ENCODE data around the gene RAB8B.

RAB8B gene

DNA sequence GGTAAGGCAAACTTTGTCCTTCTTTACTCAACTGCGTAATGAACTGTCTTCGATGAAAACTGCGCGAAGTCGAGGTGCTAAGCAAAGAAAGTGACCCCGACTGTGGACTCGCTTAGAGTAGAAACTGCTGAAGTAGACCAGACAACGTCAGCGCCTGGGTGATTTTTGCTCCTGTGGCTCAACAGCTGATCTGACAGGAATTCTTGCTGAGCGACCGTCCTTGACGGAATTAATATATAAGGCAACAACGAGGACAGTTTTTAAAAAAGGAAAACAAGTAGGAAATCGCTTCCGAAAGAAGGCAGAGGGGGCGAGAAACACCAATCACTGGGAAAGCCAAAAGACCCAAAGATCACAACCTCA lies 32.7 kb upstream of the RAB8B start:
- TF ChIP-seq CTCF (IDR thresholded peaks at IDR 0.05): no peak

DNA sequence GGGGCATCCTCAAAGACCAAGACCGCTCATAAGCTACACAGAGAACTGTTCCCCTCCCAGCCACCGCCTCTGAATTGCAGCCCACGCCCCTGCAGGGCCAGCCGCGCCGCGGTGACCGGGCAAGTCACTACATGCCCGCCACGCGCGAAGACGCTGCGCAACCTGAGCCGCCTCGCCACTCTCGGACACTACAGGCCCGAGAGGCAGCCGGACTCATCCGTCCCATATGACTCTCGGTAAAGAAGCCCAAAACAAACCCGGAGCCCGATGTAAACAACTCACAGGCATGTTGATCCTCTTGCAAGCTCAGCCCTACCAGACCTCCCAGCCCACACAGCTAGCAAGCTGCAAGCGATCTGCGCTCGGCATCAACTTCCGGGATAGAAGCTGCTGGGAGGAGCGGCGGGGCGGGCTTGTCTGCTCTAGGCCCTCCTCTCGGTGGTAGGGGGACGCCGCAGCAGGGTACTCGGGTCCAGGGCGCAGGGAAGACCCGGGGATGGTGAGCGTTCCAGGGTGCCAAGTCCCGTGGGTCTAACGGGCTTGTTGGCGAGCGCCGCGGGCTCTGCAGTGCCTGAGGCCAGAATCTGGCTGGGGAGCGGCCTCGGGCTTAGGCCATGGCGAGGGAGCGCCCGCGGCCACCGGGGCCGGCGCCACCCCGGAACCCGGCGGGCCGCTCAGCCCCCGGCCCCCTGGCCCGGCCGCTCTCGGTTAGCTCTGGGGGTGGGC lies 32.1 kb upstream of the RAB8B start, which contains the start of gene RPS27L:
Gene RPS27L, minus strand, starts transcription at position 360 of the 726 bp plus-strand sequence. Its CDS starts 72 bp downstream, at position 288.
- no peak for TF ChIP-seq CTCF (IDR thresholded peaks at IDR 0.05)

DNA sequence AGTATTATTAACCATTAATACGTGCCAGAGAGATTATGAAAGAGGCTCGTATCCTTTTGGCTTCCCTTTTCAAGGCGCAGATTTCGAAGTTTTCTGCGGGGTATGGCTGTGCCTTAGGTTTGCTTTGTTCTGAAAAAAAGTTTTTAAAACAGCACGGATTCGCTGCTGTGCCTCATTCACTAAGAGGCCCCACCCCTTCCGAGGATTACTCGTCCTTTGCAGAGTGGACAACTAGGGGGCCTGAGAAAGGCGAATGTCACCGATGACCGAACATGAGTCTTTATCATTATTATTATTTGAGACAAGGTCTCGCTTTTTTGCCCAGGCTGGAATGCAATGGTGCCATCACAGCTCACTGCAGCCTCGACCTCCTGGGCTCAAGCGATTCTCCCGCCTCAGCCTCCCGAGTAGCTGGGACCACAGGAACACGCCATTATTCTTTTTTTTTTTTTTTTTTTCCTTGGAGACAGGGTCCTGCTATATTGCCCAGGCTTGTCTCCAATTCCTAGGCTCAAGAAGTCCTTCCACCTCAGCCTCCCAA lies 31.4 kb upstream of the RAB8B start:
- no peak for TF ChIP-seq CTCF (IDR thresholded peaks at IDR 0.05)

GRCh38 chr15:63160638-63161037 lies 28.8 kb upstream of the RAB8B start:
- no peak for TF ChIP-seq CTCF (IDR thresholded peaks at IDR 0.05)

GRCh38 chr15:63163217-63163616 lies 26.2 kb upstream of the RAB8B start:
- no peak for TF ChIP-seq CTCF (IDR thresholded peaks at IDR 0.05)

- no peak for TF ChIP-seq CTCF (IDR thresholded peaks at IDR 0.05)
Measured at GRCh38 chr15:63165166-63165859, 24.1 kb upstream of the RAB8B start.

DNA sequence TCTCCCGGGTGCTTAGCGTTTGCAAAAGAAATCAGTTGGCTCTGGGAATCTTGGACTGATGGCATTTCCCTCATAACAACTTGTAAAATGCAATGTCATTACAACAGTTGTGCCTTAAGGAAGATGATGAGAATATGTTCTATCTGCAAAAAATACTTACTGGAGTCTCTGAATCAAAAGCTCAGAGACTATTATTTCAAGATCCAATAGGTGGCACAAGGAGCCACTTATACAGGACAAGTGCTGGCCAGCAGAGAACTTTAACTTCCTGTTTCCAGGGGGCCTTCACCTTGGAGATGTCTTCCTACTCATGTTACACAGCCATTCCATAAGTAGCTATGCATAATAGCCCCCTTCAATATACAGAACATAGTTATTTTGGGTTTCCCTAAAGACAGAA lies 23.2 kb upstream of the RAB8B start:
- TF ChIP-seq CTCF (IDR thresholded peaks at IDR 0.05): no peak
